Skeletal muscle satellite cell (primary cell): ENCODE measurements around the gene AGPAT2.
"Not testable (repeated sequence)": the region's sequence is repeated elsewhere in the genome, so short reads cannot be mapped to it uniquely, and the experiment has no call there.

Source experiments
- H3K27me3 ChIP-seq: 2 replicates; pipeline ENCODE4 v1.7.0; 2013; ENCODE audit warnings: low read length; ENCODE audit not compliant: control insufficient read depth, insufficient read depth
- H3K36me3 ChIP-seq: 2 replicates; pipeline ENCODE4 v1.7.0; 2013; ENCODE audit warnings: mild to moderate bottlenecking, control low read depth, low read length; ENCODE audit not compliant: insufficient read depth
- H3K4me1 ChIP-seq: 2 replicates; pipeline ENCODE4 v1.7.0; 2013; ENCODE audit warnings: low read length; ENCODE audit not compliant: control insufficient read depth, insufficient read depth
- H3K4me2 ChIP-seq: 2 replicates; pipeline ENCODE4 v1.7.0; 2013; ENCODE audit warnings: mild to moderate bottlenecking, low read length
- H3K4me3 ChIP-seq: 2 replicates; pipeline ENCODE4 v1.7.0; 2013; ENCODE audit warnings: low read length
- H3K9ac ChIP-seq: 2 replicates; pipeline ENCODE4 v1.7.0; 2013; ENCODE audit warnings: mild to moderate bottlenecking, low read depth, low read length, moderate library complexity
- H3K9me3 ChIP-seq: replicated peaks from 2 replicates; pipeline ENCODE4 v1.7.0; 2013; ENCODE audit warnings: mild to moderate bottlenecking, control low read depth, low read length

The AGPAT2 gene

GRCh38 chr9:136640171-136641111 is 46.8 kb downstream of the AGPAT2 start:
- no peak overlapping the region for H3K9ac ChIP-seq
- H3K27me3 ChIP-seq: peaks cover 36% of the 10 kb centered on the region
- H3K36me3 ChIP-seq: no peaks in the 10 kb centered on the region
- no peaks in the 10 kb centered on the region for H3K9me3 ChIP-seq
- peak overlapping the region; percentile 49 for H3K4me3 ChIP-seq
- H3K4me2 ChIP-seq: peak overlapping the region; percentile 47
- peaks cover 28% of the 10 kb centered on the region for H3K4me1 ChIP-seq

GRCh38 chr9:136634904-136635303 is 52.4 kb downstream of the AGPAT2 start:
- Histone ChIP-seq H3K9ac (no peak overlapping the region), H3K9me3 (no peaks in the 10 kb centered on the region), H3K4me1 (peaks cover 9% of the 10 kb centered on the region), H3K36me3 (no peaks in the 10 kb centered on the region), H3K27me3 (peaks cover 11% of the 10 kb centered on the region), H3K4me3 (no peak overlapping the region), H3K4me2 (no peak overlapping the region)

- not testable (repeated sequence) for H3K4me2 ChIP-seq, H3K9ac ChIP-seq, H3K27me3 ChIP-seq, H3K4me3 ChIP-seq, H3K36me3 ChIP-seq, H3K9me3 ChIP-seq, H3K4me1 ChIP-seq
Measured at GRCh38 chr9:136632491-136633106, 54.7 kb downstream of the AGPAT2 start.

- H3K4me3 ChIP-seq, H3K9me3 ChIP-seq: not testable (repeated sequence)
Measured at GRCh38 chr9:136632072-136632471, 55.2 kb downstream of the AGPAT2 start.

GRCh38 chr9:136631038-136632000 is 55.9 kb downstream of the AGPAT2 start:
- no peak overlapping the region for H3K4me2 ChIP-seq
- H3K9me3 ChIP-seq: no peaks in the 10 kb centered on the region
- H3K9ac ChIP-seq: no peak overlapping the region
- no peak overlapping the region for H3K4me3 ChIP-seq
- H3K36me3 ChIP-seq: no peaks in the 10 kb centered on the region
- H3K27me3 ChIP-seq: peaks cover 9% of the 10 kb centered on the region
- peaks cover 9% of the 10 kb centered on the region for H3K4me1 ChIP-seq

More at GRCh38 chr9:136632072-136632471, 55.2 kb downstream of the AGPAT2 start:
- not testable (repeated sequence) for H3K36me3 ChIP-seq, H3K27me3 ChIP-seq, H3K4me1 ChIP-seq, H3K4me2 ChIP-seq, H3K9ac ChIP-seq

GRCh38 chr9:136630662-136630992 is 56.6 kb downstream of the AGPAT2 start:
- H3K9me3 ChIP-seq: no peaks in the 10 kb centered on the region
- peaks cover 8% of the 10 kb centered on the region for H3K4me1 ChIP-seq
- H3K9ac ChIP-seq: no peak overlapping the region
- no peak overlapping the region for H3K4me3 ChIP-seq
- peaks cover 9% of the 10 kb centered on the region for H3K27me3 ChIP-seq
- no peak overlapping the region for H3K4me2 ChIP-seq
- no peaks in the 10 kb centered on the region for H3K36me3 ChIP-seq

GRCh38 chr9:136629879-136630661 is 57.2 kb downstream of the AGPAT2 start:
- peaks cover 6% of the 10 kb centered on the region for H3K27me3 ChIP-seq
- peaks cover 8% of the 10 kb centered on the region for H3K4me1 ChIP-seq
- H3K9ac ChIP-seq: no peak overlapping the region
- H3K4me2 ChIP-seq: no peak overlapping the region
- no peaks in the 10 kb centered on the region for H3K36me3 ChIP-seq
- H3K4me3 ChIP-seq: no peak overlapping the region
- no peaks in the 10 kb centered on the region for H3K9me3 ChIP-seq

- Histone ChIP-seq H3K36me3 (no peaks in the 10 kb centered on the region), H3K27me3 (peaks cover 6% of the 10 kb centered on the region), H3K9ac (no peak overlapping the region), H3K4me1 (peaks cover 6% of the 10 kb centered on the region), H3K4me2 (no peak overlapping the region), H3K9me3 (no peaks in the 10 kb centered on the region), H3K4me3 (no peak overlapping the region)
Measured at GRCh38 chr9:136629001-136629878, 58.0 kb downstream of the AGPAT2 start.

- Histone ChIP-seq H3K4me3 (no peak overlapping the region), H3K4me2 (no peak overlapping the region), H3K9ac (no peak overlapping the region), H3K27me3 (peaks cover 2% of the 10 kb centered on the region), H3K9me3 (no peaks in the 10 kb centered on the region), H3K36me3 (no peaks in the 10 kb centered on the region), H3K4me1 (peaks cover 6% of the 10 kb centered on the region)
Measured at GRCh38 chr9:136628268-136628667, 59.0 kb downstream of the AGPAT2 start.

- H3K9me3 ChIP-seq: no peaks in the 10 kb centered on the region
- no peaks in the 10 kb centered on the region for H3K27me3 ChIP-seq
- peaks cover 6% of the 10 kb centered on the region for H3K4me1 ChIP-seq
- no peak overlapping the region for H3K4me3 ChIP-seq
- no peak overlapping the region for H3K9ac ChIP-seq
- no peaks in the 10 kb centered on the region for H3K36me3 ChIP-seq
- no peak overlapping the region for H3K4me2 ChIP-seq
Measured at GRCh38 chr9:136627703-136628102, 59.6 kb downstream of the AGPAT2 start.
